Neural cell (in vitro differentiated cells): ENCODE measurements around the gene OR5D14. TPM values are rescaled to one million over a fixed set of nuclear protein-coding genes. Genes with fewer than 3 reads are reported as not detected.

ENCODE experiments used
- H2AFZ ChIP-seq: fragments of 200-600, 300-800 bp; sonication (generic), shearing (Covaris generic); 2 replicates; pipeline ENCODE4 v1.6.0; 2014; ENCODE audit warnings: low read depth, mild to moderate bottlenecking, antibody characterized with exemption, low read length, moderate library complexity
- H3F3A ChIP-seq: fragments of 200-600 bp; shearing (Covaris generic); 2 replicates; pipeline ENCODE4 v1.6.1; 2016; ENCODE audit warnings: mild to moderate bottlenecking, moderate library complexity, mixed read lengths, antibody characterized with exemption, low read length; ENCODE audit not compliant: insufficient read depth, poor library complexity, severe bottlenecking
- H3K27ac ChIP-seq: fragments of 200-600, 300-800 bp; sonication (generic), shearing (Covaris generic); 2 replicates; pipeline ENCODE4 v1.5.1; 2014; ENCODE audit warnings: mild to moderate bottlenecking, low read length, moderate library complexity
- H3K27me3 ChIP-seq: fragments of 300-800, 200-600 bp; sonication (generic), shearing (Covaris generic); 2 replicates; pipeline ENCODE4 v1.6.0; 2014; ENCODE audit warnings: mild to moderate bottlenecking, low read depth, low read length, moderate library complexity; ENCODE audit not compliant: insufficient read depth
- H3K36me3 ChIP-seq: fragments of 300-800, 200-600 bp; sonication (generic), shearing (Covaris generic); 2 replicates; pipeline ENCODE4 v1.5.1; 2014; ENCODE audit warnings: mild to moderate bottlenecking, antibody characterized with exemption, low read length, moderate library complexity; ENCODE audit not compliant: insufficient read depth
- H3K4me2 ChIP-seq: fragments of 300-800, 200-600 bp; sonication (generic), shearing (Covaris generic); 2 replicates; pipeline ENCODE4 v1.6.0; 2014; ENCODE audit warnings: mild to moderate bottlenecking, low read length
- H3K4me3 ChIP-seq: fragments of 300-800, 200-600 bp; sonication (generic), shearing (Covaris generic); 2 replicates; pipeline ENCODE4 v1.5.1; 2014; ENCODE audit warnings: mild to moderate bottlenecking, low read length, moderate library complexity
- H3K79me2 ChIP-seq: fragments of 200-600 bp; shearing (Covaris generic); replicated peaks from 2 replicates; pipeline ENCODE4 v1.6.0; 2014; ENCODE audit warnings: mild to moderate bottlenecking, low read length, moderate library complexity; ENCODE audit not compliant: insufficient read depth
- H3K9ac ChIP-seq: fragments of 300-800, 200-600 bp; sonication (generic), shearing (Covaris generic); 2 replicates; pipeline ENCODE4 v1.6.1; 2016; ENCODE audit warnings: mild to moderate bottlenecking, low read length, mixed read lengths
- H3K9me2 ChIP-seq: fragments of 200-600 bp; shearing (Covaris generic); 2 replicates; pipeline ENCODE4 v1.6.1; 2016; ENCODE audit warnings: mild to moderate bottlenecking, low read length, mixed read lengths; ENCODE audit not compliant: insufficient read depth
- H3K9me3 ChIP-seq: fragments of 200-600, 300-800 bp; sonication (generic), shearing (Covaris generic); 2 replicates; pipeline ENCODE4 v1.6.1; 2016; ENCODE audit warnings: mild to moderate bottlenecking, mixed run types, low read length, moderate library complexity, mixed read lengths
- H4K20me1 ChIP-seq: fragments of 200-600 bp; shearing (Covaris generic); 2 replicates; pipeline ENCODE4 v1.6.1; 2016; ENCODE audit warnings: mild to moderate bottlenecking, mixed run types; ENCODE audit not compliant: insufficient read depth
- CTCF ChIP-seq: fragments of 450-650 bp; IDR thresholded peaks from 2 replicates; pipeline ENCODE4 v1.5.1; 2014; ENCODE audit warnings: antibody characterized with exemption, mild to moderate bottlenecking, moderate library complexity; ENCODE audit not compliant: poor library complexity, severe bottlenecking
- EP300 ChIP-seq: fragments of 450-650 bp; conservative IDR thresholded peaks from 2 replicates; pipeline ENCODE4 v1.6.1; 2014; ENCODE audit warnings: antibody characterized with exemption, mild to moderate bottlenecking, moderate library complexity; ENCODE audit not compliant: poor library complexity, severe bottlenecking
- EZH2 ChIP-seq: fragments of 200-600, 300-800 bp; shearing (Covaris generic), sonication (generic); IDR thresholded peaks from 2 replicates; pipeline ENCODE4 v1.6.1; 2014; ENCODE audit warnings: antibody characterized with exemption, low read length, borderline replicate concordance, mild to moderate bottlenecking; ENCODE audit not compliant: insufficient read depth, poor library complexity, severe bottlenecking
- MXI1 ChIP-seq: fragments of 450-650 bp; conservative IDR thresholded peaks from 2 replicates; pipeline ENCODE4 v1.6.1; 2014; ENCODE audit warnings: antibody characterized with exemption, mild to moderate bottlenecking; ENCODE audit not compliant: poor library complexity, severe bottlenecking
- POLR2AphosphoS5 ChIP-seq: IDR thresholded peaks from 2 replicates; pipeline ENCODE4 v1.6.1; 2012
- RAD21 ChIP-seq: fragments of 450-650 bp; conservative IDR thresholded peaks from 2 replicates; pipeline ENCODE4 v1.6.1; 2014; ENCODE audit warnings: antibody characterized with exemption, mild to moderate bottlenecking, moderate library complexity
- REST ChIP-seq: IDR thresholded peaks from 2 replicates; pipeline ENCODE4 v1.6.1; 2012; ENCODE audit warnings: borderline replicate concordance
- SMC3 ChIP-seq: fragments of 450-650 bp; conservative IDR thresholded peaks from 2 replicates; pipeline ENCODE4 v1.6.1; 2014; ENCODE audit warnings: antibody characterized with exemption, mild to moderate bottlenecking, moderate library complexity; ENCODE audit not compliant: poor library complexity
- TAF1 ChIP-seq: IDR thresholded peaks from 2 replicates; pipeline ENCODE4 v1.6.1; 2012; ENCODE audit warnings: low read depth
- polyA plus RNA-seq: library from polyadenylated mRNA; depleted of rRNA; stranded (reverse); fragments of >200 nt; gene quantifications from 2 replicates; pipeline ENCODE4 v1.2.3, GENCODE V29; 2014

Gene OR5D14
- polyA plus RNA-seq, 1 donor from 2014 or later = not detected

GRCh38 chr11:55838452-55838851, 43.1 kb downstream of the OR5D14 start, which contains the start of gene OR5D16:
OR5D16 (plus strand) TSS chr11:55838752; CDS start chr11:55838752, 0 bp downstream.
- Histone ChIP-seq H3K4me2 (no peak within 1 kb of the TSS), H3K9me3 (no peaks in the 10 kb centered on the region), H3K9me2 (no peaks in the 10 kb centered on the region), H3K79me2 (no peaks in the 10 kb centered on the region), H3K4me3 (no peak within 1 kb of the TSS), H2AFZ (no peak within 1 kb of the TSS), H3K27me3 (no peaks in the 10 kb centered on the region), H4K20me1 (no peaks in the 10 kb centered on the region), H3K9ac (no peak within 1 kb of the TSS), H3F3A (no peaks in the 10 kb centered on the region), H3K27ac (no peak within 1 kb of the TSS), H3K36me3 (no peaks in the 10 kb centered on the region)
- no peak for TF ChIP-seq CTCF
- no peak for TF ChIP-seq MXI1
- no peak for TF ChIP-seq SMC3
- TF ChIP-seq RAD21 = no peak
- TF ChIP-seq EZH2 = no peak
- no peak for TF ChIP-seq EP300
- no peak for TF ChIP-seq TAF1
- no peak for TF ChIP-seq POLR2AphosphoS5
- TF ChIP-seq REST = no peak

Other genes with a start within 250 kb of the OR5D14 start
- not detected in 2 replicates for gene OR4C15, start 241.1 kb upstream of the OR5D14 start, polyA plus RNA-seq
- gene OR4C16, start 223.4 kb upstream of the OR5D14 start, polyA plus RNA-seq = not detected in 2 replicates
- not detected in 2 replicates for gene OR4C11, start 187.9 kb upstream of the OR5D14 start, polyA plus RNA-seq
- gene OR4P4, start 160.4 kb upstream of the OR5D14 start, polyA plus RNA-seq = not detected in 2 replicates
- not detected in 2 replicates for gene OR4S2, start 147.2 kb upstream of the OR5D14 start, polyA plus RNA-seq
- not detected in 2 replicates for gene OR4C6, start 133.4 kb upstream of the OR5D14 start, polyA plus RNA-seq
- not detected in 2 replicates for gene OR5D13, start 22.1 kb upstream of the OR5D14 start, polyA plus RNA-seq
- gene OR5L1, start 15.8 kb downstream of the OR5D14 start, polyA plus RNA-seq = not detected in 2 replicates
- not detected in 2 replicates for gene OR5D18, start 24.1 kb downstream of the OR5D14 start, polyA plus RNA-seq
- gene OR5L2, start 31.7 kb downstream of the OR5D14 start, polyA plus RNA-seq = not detected in 2 replicates
- not detected in 2 replicates for gene OR5D16, start 43.2 kb downstream of the OR5D14 start, polyA plus RNA-seq
- gene TRIM51, start 87.7 kb downstream of the OR5D14 start, polyA plus RNA-seq = not detected in 2 replicates
- gene OR5W2, start 119.0 kb downstream of the OR5D14 start, polyA plus RNA-seq = not detected in 2 replicates
- gene OR5I1, start 140.8 kb downstream of the OR5D14 start, polyA plus RNA-seq = not detected in 2 replicates
- not detected in 2 replicates for gene OR10AG1, start 174.4 kb downstream of the OR5D14 start, polyA plus RNA-seq
- gene OR5F1, start 199.1 kb downstream of the OR5D14 start, polyA plus RNA-seq = not detected in 2 replicates
- gene OR5AS1, start 232.1 kb downstream of the OR5D14 start, polyA plus RNA-seq = not detected in 2 replicates